ENCODE measurements around the gene WNT6. TPM values are rescaled to one million over a fixed set of nuclear protein-coding genes. Genes with fewer than 3 reads are reported as not detected.

Gene WNT6
- total RNA-seq, 1 experiment from 2014 or later = not detected

DNA sequence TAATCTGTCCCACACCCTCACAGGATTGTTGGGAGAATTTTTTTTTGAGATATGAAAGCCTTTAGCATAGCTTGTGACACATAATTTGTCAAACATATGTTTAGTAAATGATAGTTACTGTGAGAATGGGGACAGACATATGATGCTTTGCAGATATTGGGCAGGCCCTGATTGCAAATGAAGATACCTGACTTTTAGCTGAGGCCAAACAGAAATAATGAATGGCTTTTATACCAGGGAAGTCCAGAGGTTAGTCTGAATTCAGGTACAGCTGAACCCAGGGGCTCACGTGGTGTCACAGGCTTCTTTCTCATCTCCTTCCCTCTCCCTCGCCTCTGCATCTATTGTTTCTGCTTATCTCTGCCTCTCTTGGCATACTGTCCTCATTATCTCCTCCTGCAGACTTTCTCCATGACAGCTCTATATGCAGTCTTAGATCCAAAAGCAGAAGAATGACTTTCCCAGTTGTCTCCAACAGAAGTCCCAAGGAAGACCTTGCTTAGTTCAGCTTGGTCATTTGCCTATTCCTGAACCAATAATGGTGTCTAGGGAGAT is 16.2 kb downstream of the WNT6 start:
- CTCF ChIA-PET = interaction anchor here (1.1 to 4.4 kb wide), 4 partner anchors 18 to 104 kb away, joined by 5 to 71 read pairs (median 8); no protein-coding TSS in a partner anchor
- intact Hi-C loops (cut with micrococcal nuclease) = loop anchor here (1.0 to 5.0 kb wide), 2 partner anchors 23 to 107 kb away; no protein-coding TSS in a partner anchor
- no peak overlapping the region for H2AFZ ChIP-seq (ENCODE audit: low read length)
- POLR2A ChIA-PET (ENCODE audit: unreplicated experiment) = no interaction called here
- no peaks in the 10 kb centered on the region; the same call in 1 of the 2 replicates for H3K27me3 ChIP-seq (ENCODE audit: low read length)
- H3K36me3 ChIP-seq (ENCODE audit: low read depth, low read length) = no peaks in the 10 kb centered on the region
- DNase-seq = no peak
- H3K9me2 ChIP-seq (replicated peaks; ENCODE audit: low read length) = no peaks in the 10 kb centered on the region
- no peak overlapping the region for H3K4me3 ChIP-seq (ENCODE audit: low read length)
- H4K20me1 ChIP-seq (ENCODE audit: low read length) = no peaks in the 10 kb centered on the region
- H3K4me1 ChIP-seq (ENCODE audit: insufficient read depth, low read length) = no peaks in the 10 kb centered on the region
- H3K79me2 ChIP-seq (ENCODE audit: low read length) = no peaks in the 10 kb centered on the region
- no peak overlapping the region for H3K9ac ChIP-seq (ENCODE audit: low read length)
- TF ChIP-seq EZH2phosphoT487 (IDR thresholded peaks at IDR 0.05; ENCODE audit: borderline replicate concordance, low read length) = no peak
- no peak for TF ChIP-seq CTCF (conservative IDR thresholded peaks at IDR 0.05; ENCODE audit: low read depth, low read length)
- no peak for TF ChIP-seq EZH2 (IDR thresholded peaks at IDR 0.05; ENCODE audit: low read length, unreplicated experiment)
- no peak overlapping the region for H3K4me2 ChIP-seq (ENCODE audit: low read length)
- no peaks in the 10 kb centered on the region for H3F3A ChIP-seq (ENCODE audit: low read length, unreplicated experiment)
- H3K27ac ChIP-seq (ENCODE audit: low read length) = no peak overlapping the region
- ATAC-seq = no peak
- no peaks in the 10 kb centered on the region for H3K9me3 ChIP-seq (ENCODE audit: low read length)
- no TSS peak for BruUV-seq (replicated peaks)

DNA sequence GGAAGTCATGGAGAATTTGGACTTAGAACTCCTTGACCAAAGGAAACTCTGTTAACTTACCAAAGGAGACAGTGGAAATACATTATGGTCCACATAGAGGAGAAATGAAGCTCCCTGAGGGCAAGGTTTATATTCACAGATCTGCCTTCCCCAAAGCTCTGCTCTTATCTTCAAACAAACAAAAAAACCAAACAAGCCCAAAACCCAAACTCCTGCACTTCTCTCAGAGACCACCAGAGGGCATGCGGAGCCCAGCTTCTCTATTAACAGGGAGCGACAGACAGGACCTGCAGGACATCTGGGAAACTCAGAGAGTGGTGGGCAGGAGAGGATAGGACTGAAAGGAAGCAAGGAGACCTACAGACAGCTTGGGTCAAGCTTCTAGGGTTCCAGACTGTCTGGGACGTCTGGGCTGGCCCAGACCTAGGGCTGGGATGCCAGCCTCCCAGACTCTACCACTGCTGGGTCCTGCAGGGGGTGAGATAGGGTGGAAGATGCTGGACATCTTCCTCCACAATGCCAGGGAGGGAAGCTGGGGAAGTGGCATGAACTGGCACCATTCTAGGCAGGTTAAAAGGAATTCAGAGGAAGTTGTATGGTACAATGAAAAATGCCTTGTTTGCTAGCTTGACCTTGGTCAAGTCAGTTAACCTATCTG is 17.1 kb downstream of the WNT6 start:
- H3K9me3 ChIP-seq (ENCODE audit: low read length) = no peaks in the 10 kb centered on the region
- no peaks in the 10 kb centered on the region for H4K20me1 ChIP-seq (ENCODE audit: low read length)
- BruUV-seq (replicated peaks) = no TSS peak
- no peak overlapping the region for H2AFZ ChIP-seq (ENCODE audit: low read length)
- H3F3A ChIP-seq (ENCODE audit: low read length, unreplicated experiment) = no peaks in the 10 kb centered on the region
- H3K9ac ChIP-seq (ENCODE audit: low read length) = no peak overlapping the region
- no peak overlapping the region for H3K27ac ChIP-seq (ENCODE audit: low read length)
- peak; percentile 86 for DNase-seq
- H3K4me3 ChIP-seq (ENCODE audit: low read length) = no peak overlapping the region
- ATAC-seq = peak; percentile 63
- intact Hi-C loops (cut with micrococcal nuclease) = loop anchor here (1.0 to 5.0 kb wide), 2 partner anchors 22 to 106 kb away; no protein-coding TSS in a partner anchor
- no peaks in the 10 kb centered on the region for H3K4me1 ChIP-seq (ENCODE audit: insufficient read depth, low read length)
- POLR2A ChIA-PET (ENCODE audit: unreplicated experiment) = no interaction called here
- CTCF ChIA-PET = interaction anchor here (0.7 to 4.4 kb wide), 5 partner anchors 17 to 1555 kb away, joined by 3 to 71 read pairs (median 5); no protein-coding TSS in a partner anchor
- H3K27me3 ChIP-seq (ENCODE audit: low read length) = no peaks in the 10 kb centered on the region; the same call in 1 of the 2 replicates
- TF ChIP-seq EZH2 (IDR thresholded peaks at IDR 0.05; ENCODE audit: low read length, unreplicated experiment) (no peak), CTCF (conservative IDR thresholded peaks at IDR 0.05; ENCODE audit: low read depth, low read length) (peak; percentile 97), EZH2phosphoT487 (IDR thresholded peaks at IDR 0.05; ENCODE audit: borderline replicate concordance, low read length) (no peak)
- H3K79me2 ChIP-seq (ENCODE audit: low read length) = no peaks in the 10 kb centered on the region
- H3K9me2 ChIP-seq (replicated peaks; ENCODE audit: low read length) = no peaks in the 10 kb centered on the region
- no peaks in the 10 kb centered on the region for H3K36me3 ChIP-seq (ENCODE audit: low read depth, low read length)
- H3K4me2 ChIP-seq (ENCODE audit: low read length) = no peak overlapping the region

DNA sequence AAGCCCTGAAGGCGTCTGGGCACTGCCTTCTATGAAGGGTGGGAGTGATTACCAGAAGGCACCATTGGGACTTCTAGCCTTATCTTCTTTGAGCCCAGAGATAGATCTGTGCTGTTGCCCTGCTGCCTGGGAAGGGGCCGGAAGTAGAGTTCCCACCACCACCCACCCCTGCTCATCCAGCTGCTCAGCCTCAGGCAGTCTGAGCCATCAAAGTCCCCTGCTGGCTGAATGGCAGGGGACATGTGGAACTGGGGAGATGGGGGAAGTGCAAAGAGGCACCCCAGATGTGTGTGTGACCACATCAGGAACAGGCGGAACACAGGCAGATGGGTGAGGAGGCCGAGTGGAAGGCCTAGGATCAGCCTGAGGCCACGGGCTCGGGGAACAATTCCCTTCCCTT is 17.7 kb downstream of the WNT6 start:
- intact Hi-C loops (cut with micrococcal nuclease) = loop anchor here (5.0 kb wide), 1 partner anchor 105 kb away; no protein-coding TSS in a partner anchor
- Histone ChIP-seq H3K4me2 (ENCODE audit: low read length) (no peak overlapping the region), H3K4me3 (ENCODE audit: low read length) (no peak overlapping the region), H3F3A (ENCODE audit: low read length, unreplicated experiment) (no peaks in the 10 kb centered on the region), H3K79me2 (ENCODE audit: low read length) (no peaks in the 10 kb centered on the region), H2AFZ (ENCODE audit: low read length) (no peak overlapping the region), H3K27me3 (ENCODE audit: low read length) (no peaks in the 10 kb centered on the region; the same call in 1 of the 2 replicates), H3K27ac (ENCODE audit: low read length) (no peak overlapping the region), H3K9ac (ENCODE audit: low read length) (no peak overlapping the region), H3K4me1 (ENCODE audit: insufficient read depth, low read length) (no peaks in the 10 kb centered on the region), H4K20me1 (ENCODE audit: low read length) (no peaks in the 10 kb centered on the region), H3K9me3 (ENCODE audit: low read length) (no peaks in the 10 kb centered on the region), H3K36me3 (ENCODE audit: low read depth, low read length) (no peaks in the 10 kb centered on the region), H3K9me2 (replicated peaks; ENCODE audit: low read length) (no peaks in the 10 kb centered on the region)
- no TSS peak for BruUV-seq (replicated peaks)
- no peak for DNase-seq
- POLR2A ChIA-PET (ENCODE audit: unreplicated experiment) = no interaction called here
- no peak for TF ChIP-seq EZH2 (IDR thresholded peaks at IDR 0.05; ENCODE audit: low read length, unreplicated experiment)
- TF ChIP-seq EZH2phosphoT487 (IDR thresholded peaks at IDR 0.05; ENCODE audit: borderline replicate concordance, low read length) = no peak
- no peak for TF ChIP-seq CTCF (conservative IDR thresholded peaks at IDR 0.05; ENCODE audit: low read depth, low read length)
- no peak for ATAC-seq
- CTCF ChIA-PET = interaction anchor here (1.4 to 4.4 kb wide), 2 partner anchors 16 to 20 kb away, joined by 12 to 71 read pairs; no protein-coding TSS in a partner anchor

Data from PC-3 (cell line).